Mesothelial cell of epicardium (in vitro differentiated cells): ENCODE measurements around the gene CSH1. TPM values are rescaled to one million over a fixed set of nuclear protein-coding genes. Genes with fewer than 3 reads are reported as not detected.

Experiments
- DNase-seq, 2 experiments: peaks; one replicate each; pipeline ENCODE4 v3.0.0; 2021; ENCODE audit warnings: low spot score in 2 of 2; ENCODE audit not compliant: unreplicated experiment in 2 of 2
- H3K27ac Mint-ChIP-seq: 2 replicates; pipeline ENCODE4 v1.8.0; 2021; ENCODE audit warnings: mixed read lengths
- H3K27me3 Mint-ChIP-seq: 2 replicates; pipeline ENCODE4 v1.8.0; 2021; ENCODE audit warnings: low read depth, mixed read lengths
- H3K36me3 Mint-ChIP-seq: 2 replicates; pipeline ENCODE4 v1.8.0; 2021; ENCODE audit warnings: mixed read lengths
- H3K4me1 Mint-ChIP-seq: 2 replicates; pipeline ENCODE4 v1.8.0; 2021; ENCODE audit warnings: mixed read lengths
- H3K4me3 Mint-ChIP-seq: 2 replicates; pipeline ENCODE4 v1.8.0; 2021; ENCODE audit warnings: mild to moderate bottlenecking, moderate library complexity, mixed read lengths
- H3K9me3 Mint-ChIP-seq: 2 replicates; pipeline ENCODE4 v1.8.0; 2021; ENCODE audit warnings: mixed read lengths
- total RNA-seq: library from RNA; stranded (reverse); gene quantifications from 3 replicates; pipeline ENCODE4 v1.2.1, GENCODE V29; 2021
- TF ChIP-seq, protein P1 (sequence below): fragments of 200-600 bp; sonication (generic); IDR thresholded peaks from one replicate; pipeline ENCODE4 v1.5.0; 2021; ENCODE audit warnings: antibody characterized with exemption; ENCODE audit not compliant: unreplicated experiment

Gene CSH1
- total RNA-seq, 1 donor from 2014 or later, result not detected

DNA sequence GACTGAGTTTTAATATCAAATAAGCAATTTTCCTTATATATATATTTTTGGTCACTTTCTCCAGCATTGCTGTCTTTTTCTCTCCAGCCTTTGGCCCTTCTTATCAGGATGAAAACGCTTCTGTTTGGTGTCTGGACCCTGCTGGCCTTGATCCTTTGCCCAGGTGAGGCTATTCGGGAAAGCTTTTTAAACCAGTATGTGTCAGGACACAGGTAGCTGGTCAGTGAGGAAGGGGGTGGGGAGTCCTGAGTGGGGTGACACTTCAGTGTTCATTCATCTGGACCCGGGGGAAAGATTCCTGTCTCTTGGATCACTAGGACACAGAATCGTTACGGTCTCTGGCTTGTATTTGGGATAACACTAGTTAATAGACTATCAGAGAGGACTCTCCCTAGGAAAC lies 41.7 kb downstream of the CSH1 start:
- Mint-ChIP-seq H3K4me1 (no peaks in the 10 kb centered on the region), H3K27me3 (peaks cover 18% of the 10 kb centered on the region), H3K36me3 (no peaks in the 10 kb centered on the region), H3K4me3 (no peak overlapping the region), H3K27ac (no peak overlapping the region), H3K9me3 (no peaks in the 10 kb centered on the region)
- DNase-seq, result no peak
- TF ChIP-seq, protein P1, sequence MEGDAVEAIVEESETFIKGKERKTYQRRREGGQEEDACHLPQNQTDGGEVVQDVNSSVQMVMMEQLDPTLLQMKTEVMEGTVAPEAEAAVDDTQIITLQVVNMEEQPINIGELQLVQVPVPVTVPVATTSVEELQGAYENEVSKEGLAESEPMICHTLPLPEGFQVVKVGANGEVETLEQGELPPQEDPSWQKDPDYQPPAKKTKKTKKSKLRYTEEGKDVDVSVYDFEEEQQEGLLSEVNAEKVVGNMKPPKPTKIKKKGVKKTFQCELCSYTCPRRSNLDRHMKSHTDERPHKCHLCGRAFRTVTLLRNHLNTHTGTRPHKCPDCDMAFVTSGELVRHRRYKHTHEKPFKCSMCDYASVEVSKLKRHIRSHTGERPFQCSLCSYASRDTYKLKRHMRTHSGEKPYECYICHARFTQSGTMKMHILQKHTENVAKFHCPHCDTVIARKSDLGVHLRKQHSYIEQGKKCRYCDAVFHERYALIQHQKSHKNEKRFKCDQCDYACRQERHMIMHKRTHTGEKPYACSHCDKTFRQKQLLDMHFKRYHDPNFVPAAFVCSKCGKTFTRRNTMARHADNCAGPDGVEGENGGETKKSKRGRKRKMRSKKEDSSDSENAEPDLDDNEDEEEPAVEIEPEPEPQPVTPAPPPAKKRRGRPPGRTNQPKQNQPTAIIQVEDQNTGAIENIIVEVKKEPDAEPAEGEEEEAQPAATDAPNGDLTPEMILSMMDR, result no peak

- Mint-ChIP-seq H3K4me3 (no peak overlapping the region), H3K27ac (no peak overlapping the region), H3K36me3 (peaks cover 3% of the 10 kb centered on the region), H3K27me3 (peaks cover 12% of the 10 kb centered on the region), H3K9me3 (peaks cover 4% of the 10 kb centered on the region), H3K4me1 (peaks cover 3% of the 10 kb centered on the region)
- TF ChIP-seq, protein P1, result no peak
- DNase-seq, result no peak
These were observed 43.1 kb downstream of the CSH1 start for GRCh38 chr17:63853260-63853659.

- Mint-ChIP-seq H3K9me3 (peaks cover 9% of the 10 kb centered on the region), H3K27me3 (peaks cover 10% of the 10 kb centered on the region)
- TF ChIP-seq, protein P1, result no peak
These were observed 46.0 kb downstream of the CSH1 start for GRCh38 chr17:63850401-63850800.

DNA sequence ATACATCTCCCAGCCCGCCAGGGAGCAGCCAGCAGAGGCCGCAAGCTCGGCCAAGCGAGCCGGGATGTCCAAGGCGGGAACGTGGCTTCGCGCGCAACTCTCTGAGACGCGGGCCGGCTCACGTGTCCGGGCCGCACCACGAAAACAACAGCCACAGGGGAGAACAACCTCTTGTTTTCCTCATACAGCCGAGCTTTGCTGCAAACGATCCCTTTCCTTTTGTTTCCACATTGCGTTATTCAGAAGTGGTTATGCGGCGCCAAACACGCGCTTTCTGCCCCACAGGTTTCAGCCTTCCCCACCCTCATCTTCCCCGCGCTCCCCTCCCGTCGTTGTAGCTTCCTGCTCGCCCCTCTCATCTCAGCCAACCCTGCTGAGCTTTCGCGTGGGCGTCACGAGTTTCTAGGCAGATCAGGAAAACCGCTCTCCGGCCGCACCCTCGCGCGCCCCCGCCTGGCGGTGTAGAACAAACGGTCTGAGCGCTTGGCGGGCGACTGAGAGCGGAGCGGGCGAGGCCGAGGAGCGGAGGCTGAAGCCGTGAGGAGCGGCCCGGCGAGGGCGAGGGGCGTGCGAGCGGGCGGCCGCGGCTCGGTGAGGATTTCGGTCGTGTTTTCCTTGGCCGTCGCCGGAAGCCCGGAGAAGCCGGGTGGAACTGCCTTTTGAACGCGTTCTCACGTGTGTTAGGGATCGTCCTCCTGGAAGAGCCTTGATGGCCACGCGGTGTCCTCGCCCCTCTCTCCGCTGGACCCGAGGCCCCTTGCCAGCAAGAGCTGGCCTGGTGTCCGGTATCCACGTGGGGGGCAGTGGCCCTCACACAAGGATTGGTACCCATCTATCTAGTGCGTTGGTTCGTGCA lies 47.3 kb downstream of the CSH1 start:
- DNase-seq, result peak; percentile 76 to 89
- TF ChIP-seq, protein P1, result peak; percentile 24
- peaks cover 6% of the 10 kb centered on the region for H3K27me3 Mint-ChIP-seq
- peaks cover 3% of the 10 kb centered on the region for H3K36me3 Mint-ChIP-seq
- peaks cover 9% of the 10 kb centered on the region for H3K9me3 Mint-ChIP-seq
- peaks cover 6% of the 10 kb centered on the region for H3K4me1 Mint-ChIP-seq
- peak overlapping the region; percentile 94 for H3K27ac Mint-ChIP-seq
- H3K4me3 Mint-ChIP-seq, result peak overlapping the region; percentile 74

More at GRCh38 chr17:63850401-63850800, 46.0 kb downstream of the CSH1 start:
- Mint-ChIP-seq H3K27ac (no peak overlapping the region), H3K4me1 (peaks cover 3% of the 10 kb centered on the region), H3K4me3 (no peak overlapping the region), H3K36me3 (peaks cover 3% of the 10 kb centered on the region)
- no peak for DNase-seq

DNA sequence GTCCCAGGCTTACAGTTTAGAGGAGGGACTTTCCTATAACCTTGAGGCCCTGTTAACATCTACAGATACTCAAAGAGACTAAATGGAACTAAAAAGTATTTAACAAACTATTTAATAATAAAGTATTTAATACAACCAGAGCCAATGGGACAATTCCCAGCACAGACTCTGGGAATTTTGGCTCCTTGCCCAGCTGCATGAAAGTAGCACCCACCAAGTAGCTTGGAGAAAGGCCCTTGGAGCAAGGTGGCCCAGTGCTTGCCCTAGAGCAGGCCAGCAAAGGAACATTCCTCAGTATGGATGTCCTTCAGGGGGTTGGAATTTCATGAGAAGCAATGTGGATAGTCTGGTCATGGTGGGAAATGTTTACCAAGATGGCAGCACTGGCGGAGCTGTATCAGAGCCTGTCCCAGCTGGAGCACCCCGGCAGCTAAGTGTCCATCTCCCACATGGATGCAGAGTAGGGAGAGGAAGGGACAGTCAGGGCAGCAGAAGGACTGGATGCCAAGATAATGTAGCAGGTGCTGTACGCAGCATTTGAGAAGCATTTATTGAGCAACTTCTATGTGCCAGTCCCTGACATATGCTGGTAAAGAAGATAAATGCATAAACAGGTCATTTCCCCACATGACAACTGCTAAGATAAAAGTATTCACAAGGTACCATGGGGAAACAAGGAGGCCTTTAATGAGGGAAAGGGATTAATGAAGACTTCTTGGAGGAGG lies 48.7 kb downstream of the CSH1 start:
- H3K27me3 Mint-ChIP-seq, result peaks cover 4% of the 10 kb centered on the region
- peak overlapping the region; percentile 17 for H3K4me3 Mint-ChIP-seq
- TF ChIP-seq, protein P1, result no peak
- H3K9me3 Mint-ChIP-seq, result peaks cover 9% of the 10 kb centered on the region
- peaks cover 9% of the 10 kb centered on the region for H3K4me1 Mint-ChIP-seq
- DNase-seq, result no peak
- H3K27ac Mint-ChIP-seq, result no peak overlapping the region
- H3K36me3 Mint-ChIP-seq, result peaks cover 3% of the 10 kb centered on the region
